HUES48 (cell line): ENCODE results near the gene CYP4F22.

Source experiments
- H3K27ac ChIP-seq: one replicate; pipeline ENCODE4 v1.7.0; 2013; ENCODE audit warnings: low read depth, low read length, inconsistent platforms
- H3K27me3 ChIP-seq: 2 replicates; pipeline ENCODE4 v1.6.1; 2013; ENCODE audit warnings: mild to moderate bottlenecking, low read length; ENCODE audit not compliant: control insufficient read depth, insufficient read depth
- H3K36me3 ChIP-seq: 2 replicates; pipeline ENCODE4 v1.6.1; 2013; ENCODE audit warnings: low read length; ENCODE audit not compliant: control insufficient read depth, insufficient read depth
- H3K4me1 ChIP-seq: 2 replicates; pipeline ENCODE4 v1.6.1; 2013; ENCODE audit warnings: mild to moderate bottlenecking, low read length; ENCODE audit not compliant: control insufficient read depth, insufficient read depth
- H3K4me3 ChIP-seq: 2 replicates; pipeline ENCODE4 v1.5.1; 2013; ENCODE audit warnings: mild to moderate bottlenecking, low read depth, low read length
- H3K9ac ChIP-seq: 2 replicates; pipeline ENCODE4 v1.6.1; 2013; ENCODE audit warnings: mild to moderate bottlenecking, low read depth, low read length, moderate library complexity
- H3K9me3 ChIP-seq: 2 replicates; pipeline ENCODE4 v1.6.1; 2013; ENCODE audit warnings: low read length; ENCODE audit not compliant: control insufficient read depth, insufficient read depth

The CYP4F22 gene

DNA sequence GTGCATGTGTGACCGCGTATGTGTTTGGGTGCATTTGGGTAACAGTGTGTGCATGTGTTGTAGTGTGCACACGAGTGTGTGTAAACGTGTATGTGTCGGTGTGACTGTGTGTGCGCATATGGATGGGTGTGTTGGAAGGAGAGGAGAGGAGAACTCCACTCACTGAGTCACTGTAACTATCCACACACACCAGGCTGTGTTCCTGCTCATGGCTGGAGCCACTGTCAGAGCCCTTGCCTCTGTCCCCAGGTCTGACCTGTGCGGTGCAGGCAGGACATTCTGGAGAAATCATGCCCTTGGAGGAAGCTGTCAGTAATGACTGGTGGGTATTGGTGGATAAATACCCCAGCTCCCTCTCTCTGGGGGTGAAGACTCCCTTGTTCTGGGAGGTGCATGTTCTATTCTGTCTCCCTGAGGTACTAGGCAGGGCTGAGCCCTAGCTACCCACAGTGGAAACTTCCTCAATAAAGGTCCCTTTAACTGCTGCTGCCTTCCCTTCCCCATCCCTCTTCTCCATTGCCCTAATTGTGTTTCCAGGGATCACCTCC, 48.4 kb downstream of the CYP4F22 start:
- peaks cover 17% of the 10 kb centered on the region for H3K9me3 ChIP-seq
- H3K27me3 ChIP-seq = no peaks in the 10 kb centered on the region
- H3K27ac ChIP-seq = no peak overlapping the region
- H3K36me3 ChIP-seq = no peaks in the 10 kb centered on the region
- H3K9ac ChIP-seq = no peak overlapping the region
- H3K4me3 ChIP-seq = no peak overlapping the region
- no peaks in the 10 kb centered on the region for H3K4me1 ChIP-seq

DNA sequence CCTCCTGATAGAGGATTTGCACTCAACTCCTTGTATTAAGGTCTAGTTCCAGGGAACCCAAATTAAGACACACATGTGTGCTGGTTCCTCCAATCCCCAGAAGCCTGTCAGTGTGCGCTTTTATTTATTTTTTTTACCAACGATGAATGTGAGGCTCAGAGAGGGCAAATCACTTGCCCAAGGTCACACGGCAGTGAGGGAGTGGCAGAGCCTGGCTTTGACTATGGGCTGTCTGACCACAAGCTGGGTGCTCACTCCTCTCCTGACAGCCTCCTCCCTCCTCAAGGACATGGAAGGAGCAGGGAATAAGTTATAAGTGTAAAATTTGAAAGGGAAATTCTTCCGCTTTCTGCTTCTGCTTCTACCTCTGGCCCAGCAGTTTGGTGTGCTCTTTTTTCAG, 48.9 kb downstream of the CYP4F22 start:
- H3K27ac ChIP-seq = no peak overlapping the region
- no peaks in the 10 kb centered on the region for H3K27me3 ChIP-seq
- no peaks in the 10 kb centered on the region for H3K36me3 ChIP-seq
- H3K9ac ChIP-seq = no peak overlapping the region
- peaks cover 20% of the 10 kb centered on the region for H3K9me3 ChIP-seq
- no peak overlapping the region for H3K4me3 ChIP-seq
- H3K4me1 ChIP-seq = no peaks in the 10 kb centered on the region

DNA sequence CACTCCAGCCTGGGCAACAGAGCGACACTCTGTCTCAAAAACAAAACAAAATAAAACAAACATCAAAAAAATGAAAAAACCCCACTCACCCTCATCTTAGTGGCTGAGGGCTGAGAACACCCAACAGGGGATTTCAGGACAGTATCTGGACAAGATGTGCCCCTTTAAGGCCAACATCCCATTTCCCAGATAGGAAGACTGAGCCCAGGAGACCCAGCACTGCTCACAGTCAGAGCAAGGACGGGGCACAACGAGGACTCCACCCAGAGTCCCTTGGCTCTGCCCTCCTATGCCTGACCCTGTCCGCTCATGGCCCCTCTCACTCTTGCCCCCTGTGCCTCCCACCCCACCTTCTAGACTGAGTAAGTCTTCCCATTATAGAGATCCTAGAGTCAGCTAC, 53.8 kb downstream of the CYP4F22 start:
- H3K36me3 ChIP-seq = no peaks in the 10 kb centered on the region
- H3K9ac ChIP-seq = no peak overlapping the region
- H3K4me1 ChIP-seq = no peaks in the 10 kb centered on the region
- H3K27ac ChIP-seq = no peak overlapping the region
- H3K9me3 ChIP-seq = peaks cover 58% of the 10 kb centered on the region
- no peaks in the 10 kb centered on the region for H3K27me3 ChIP-seq
- H3K4me3 ChIP-seq = no peak overlapping the region

DNA sequence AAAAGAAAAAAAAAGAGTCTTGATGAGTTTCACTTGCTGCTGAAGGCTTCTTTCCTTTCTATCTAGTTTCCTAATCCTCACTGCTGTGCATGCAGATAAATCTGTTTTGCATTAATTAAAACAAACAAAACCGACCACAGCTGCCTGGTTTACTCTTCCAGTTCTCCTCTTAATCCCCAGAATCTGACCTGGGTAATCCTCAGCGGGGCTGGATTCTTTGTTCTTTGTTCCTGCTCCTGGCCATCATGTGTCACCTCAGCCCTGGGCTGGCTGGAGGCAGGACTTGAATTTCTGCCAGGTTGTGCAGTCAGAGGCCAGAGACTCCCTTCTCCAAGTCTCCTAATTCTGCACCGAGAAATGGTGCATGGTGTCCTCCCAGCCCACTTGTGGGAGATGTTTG, 54.5 kb downstream of the CYP4F22 start:
- Histone ChIP-seq H3K4me3 (no peak overlapping the region), H3K36me3 (no peaks in the 10 kb centered on the region), H3K4me1 (no peaks in the 10 kb centered on the region), H3K9ac (no peak overlapping the region), H3K27me3 (no peaks in the 10 kb centered on the region), H3K27ac (no peak overlapping the region), H3K9me3 (peaks cover 61% of the 10 kb centered on the region)

DNA sequence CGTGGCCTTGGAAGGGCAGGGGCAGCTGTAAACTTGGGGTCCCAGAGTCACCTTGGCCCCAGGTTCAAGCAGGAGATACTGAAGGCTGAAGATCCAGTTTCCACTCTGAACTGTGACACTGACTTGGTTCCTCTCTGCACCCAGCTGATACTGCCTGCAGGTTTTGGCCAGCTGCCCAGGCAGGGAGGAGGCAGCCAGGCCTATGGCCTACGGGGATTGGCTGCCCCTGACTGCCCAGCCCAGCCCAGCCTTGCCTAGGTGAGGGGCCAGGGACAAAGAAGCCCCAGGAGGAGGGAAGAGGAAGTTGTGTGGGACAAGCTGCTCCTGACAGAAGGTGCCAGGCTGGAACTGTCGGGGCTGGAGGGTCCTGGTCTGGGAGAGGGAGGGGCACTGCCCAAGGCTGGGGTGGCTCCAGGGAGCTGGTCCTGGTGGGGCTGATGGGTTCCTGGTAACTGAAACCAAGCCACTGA, 55.0 kb downstream of the CYP4F22 start:
- no peaks in the 10 kb centered on the region for H3K36me3 ChIP-seq
- no peak overlapping the region for H3K9ac ChIP-seq
- no peak overlapping the region for H3K4me3 ChIP-seq
- no peak overlapping the region for H3K27ac ChIP-seq
- no peaks in the 10 kb centered on the region for H3K4me1 ChIP-seq
- H3K9me3 ChIP-seq = peaks cover 66% of the 10 kb centered on the region
- H3K27me3 ChIP-seq = no peaks in the 10 kb centered on the region

DNA sequence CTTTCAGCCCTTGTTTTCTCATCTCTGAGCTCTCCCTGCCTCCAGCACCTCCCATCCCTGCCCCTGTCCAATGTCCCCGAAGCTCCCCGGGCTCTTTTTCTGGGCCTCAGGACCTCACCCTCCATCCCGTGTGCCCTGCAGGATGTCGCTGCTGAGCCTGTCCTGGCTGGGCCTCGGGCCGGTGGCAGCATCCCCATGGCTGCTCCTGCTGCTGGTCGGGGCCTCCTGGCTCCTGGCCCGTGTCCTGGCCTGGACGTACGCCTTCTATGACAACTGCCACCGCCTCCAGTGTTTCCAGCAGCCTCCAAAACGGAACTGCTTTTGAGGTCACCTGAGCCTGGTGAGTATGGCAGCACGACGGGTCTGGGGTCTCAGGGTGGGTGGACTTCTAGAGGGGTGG, 55.6 kb downstream of the CYP4F22 start:
- H3K27ac ChIP-seq = no peak overlapping the region

DNA sequence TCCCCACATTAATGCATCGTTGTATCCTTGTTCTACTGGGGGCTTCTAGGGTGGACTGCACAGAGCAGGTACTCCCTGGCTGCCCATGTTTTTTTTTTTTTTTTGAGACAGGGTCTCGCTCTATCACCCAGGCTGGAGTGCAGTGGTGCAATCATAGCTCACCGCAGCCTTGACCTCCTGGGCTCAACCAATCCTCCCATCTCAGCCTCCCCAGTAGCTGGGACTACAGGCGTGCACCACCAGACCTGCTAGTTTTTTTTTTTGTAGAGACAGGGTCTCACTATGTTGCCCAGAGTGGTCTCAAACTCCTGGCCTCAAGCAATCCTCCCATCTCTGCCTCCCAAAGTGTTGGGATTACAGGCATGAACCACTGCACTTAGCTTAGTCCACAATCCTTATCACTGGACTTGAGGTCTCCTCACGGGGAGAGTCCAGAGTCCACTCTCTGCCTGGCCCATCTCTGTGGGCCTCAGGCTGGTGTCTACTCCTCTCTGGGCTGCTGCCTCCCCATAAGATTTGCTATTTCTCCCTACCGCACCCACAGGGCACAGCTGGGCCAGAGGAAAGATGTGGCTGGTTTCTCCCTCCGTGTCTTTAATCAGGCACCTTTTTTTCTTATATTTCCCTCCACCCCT, 56.3 kb downstream of the CYP4F22 start:
- no peak overlapping the region for H3K9ac ChIP-seq
- no peaks in the 10 kb centered on the region for H3K4me1 ChIP-seq
- no peak overlapping the region for H3K27ac ChIP-seq
- peaks cover 76% of the 10 kb centered on the region for H3K9me3 ChIP-seq
- no peaks in the 10 kb centered on the region for H3K27me3 ChIP-seq
- no peak overlapping the region for H3K4me3 ChIP-seq
- H3K36me3 ChIP-seq = no peaks in the 10 kb centered on the region

More for the DNA sequence above, 55.6 kb downstream of the CYP4F22 start:
- no peaks in the 10 kb centered on the region for H3K36me3 ChIP-seq
- H3K27me3 ChIP-seq = no peaks in the 10 kb centered on the region
- peaks cover 70% of the 10 kb centered on the region for H3K9me3 ChIP-seq
- H3K4me3 ChIP-seq = no peak overlapping the region
- no peaks in the 10 kb centered on the region for H3K4me1 ChIP-seq
- no peak overlapping the region for H3K9ac ChIP-seq

DNA sequence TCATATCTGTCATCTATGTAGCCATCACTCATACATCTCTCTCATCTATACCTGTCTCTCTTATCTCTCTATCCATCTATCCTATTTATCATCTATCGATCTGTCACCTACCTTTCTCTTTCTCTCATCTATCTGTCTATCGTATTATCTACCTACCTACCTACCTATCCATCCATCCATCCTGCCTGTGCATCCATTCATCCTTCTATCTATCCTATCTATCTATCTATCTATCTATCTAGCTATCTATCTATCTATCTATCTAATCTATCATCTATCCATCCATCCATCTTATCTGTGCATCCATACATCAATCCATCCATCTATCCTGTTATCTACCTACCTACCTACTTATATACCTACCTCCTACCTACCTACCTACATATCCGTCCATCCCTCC, 62.1 kb downstream of the CYP4F22 start:
- Histone ChIP-seq H3K9ac (no peak overlapping the region), H3K27ac (no peak overlapping the region), H3K9me3 (peaks cover 86% of the 10 kb centered on the region), H3K4me1 (no peaks in the 10 kb centered on the region), H3K27me3 (no peaks in the 10 kb centered on the region), H3K4me3 (no peak overlapping the region), H3K36me3 (no peaks in the 10 kb centered on the region)

DNA sequence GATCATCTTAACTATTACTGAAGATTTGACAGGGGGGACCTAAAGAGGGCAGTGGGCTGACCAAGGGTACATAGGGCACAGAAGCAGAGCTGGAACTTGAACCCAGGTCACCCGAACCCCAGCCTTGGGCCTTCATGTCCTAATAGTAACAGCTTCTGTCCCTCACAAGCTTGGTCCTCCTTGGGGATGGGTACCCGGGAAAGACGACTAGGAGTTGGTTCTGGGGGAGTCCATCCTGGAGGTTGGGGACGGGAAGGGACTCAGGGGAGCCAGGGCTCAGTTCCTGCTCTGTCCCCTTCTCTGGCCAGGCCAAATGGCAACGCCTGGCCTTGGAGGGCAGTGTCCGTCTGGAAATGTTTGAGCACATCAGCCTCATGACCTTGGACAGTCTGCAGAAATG, 67.1 kb downstream of the CYP4F22 start:
- H3K27me3 ChIP-seq = no peaks in the 10 kb centered on the region
- no peak overlapping the region for H3K27ac ChIP-seq
- H3K4me3 ChIP-seq = no peak overlapping the region
- H3K9me3 ChIP-seq = peaks cover 80% of the 10 kb centered on the region
- no peak overlapping the region for H3K9ac ChIP-seq
- H3K4me1 ChIP-seq = no peaks in the 10 kb centered on the region
- no peaks in the 10 kb centered on the region for H3K36me3 ChIP-seq

DNA sequence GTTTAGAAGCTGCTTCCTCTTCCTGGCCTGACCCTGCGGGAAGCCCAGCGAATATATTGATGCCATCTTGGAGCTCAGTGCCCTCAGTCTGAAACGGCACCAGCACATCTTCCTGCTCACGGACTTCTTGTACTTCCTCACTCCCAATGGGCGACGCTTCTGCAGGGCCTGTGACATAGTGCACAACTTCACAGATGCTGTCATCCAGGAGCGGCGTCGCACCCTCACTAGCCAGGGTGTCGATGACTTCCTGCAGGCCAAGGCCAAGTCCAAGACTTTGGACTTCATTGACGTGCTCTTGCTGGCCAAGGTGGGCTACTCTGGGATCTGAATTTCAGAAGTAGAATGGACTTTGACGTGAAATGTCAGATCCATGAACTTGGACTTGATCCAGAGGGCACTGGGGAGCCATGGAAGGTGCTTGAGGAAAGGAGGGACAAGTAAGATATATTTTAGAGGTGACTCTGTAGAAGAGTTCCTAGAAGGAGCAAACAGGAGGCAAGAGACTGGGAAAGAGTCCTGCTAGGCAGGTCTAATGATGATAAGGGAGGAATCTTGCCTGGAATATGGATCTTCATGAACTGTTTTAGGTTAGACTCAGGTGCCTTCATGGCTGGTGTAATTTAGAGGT, 68.3 kb downstream of the CYP4F22 start:
- Histone ChIP-seq H3K9ac (no peak overlapping the region), H3K4me3 (no peak overlapping the region), H3K9me3 (peaks cover 80% of the 10 kb centered on the region)

DNA sequence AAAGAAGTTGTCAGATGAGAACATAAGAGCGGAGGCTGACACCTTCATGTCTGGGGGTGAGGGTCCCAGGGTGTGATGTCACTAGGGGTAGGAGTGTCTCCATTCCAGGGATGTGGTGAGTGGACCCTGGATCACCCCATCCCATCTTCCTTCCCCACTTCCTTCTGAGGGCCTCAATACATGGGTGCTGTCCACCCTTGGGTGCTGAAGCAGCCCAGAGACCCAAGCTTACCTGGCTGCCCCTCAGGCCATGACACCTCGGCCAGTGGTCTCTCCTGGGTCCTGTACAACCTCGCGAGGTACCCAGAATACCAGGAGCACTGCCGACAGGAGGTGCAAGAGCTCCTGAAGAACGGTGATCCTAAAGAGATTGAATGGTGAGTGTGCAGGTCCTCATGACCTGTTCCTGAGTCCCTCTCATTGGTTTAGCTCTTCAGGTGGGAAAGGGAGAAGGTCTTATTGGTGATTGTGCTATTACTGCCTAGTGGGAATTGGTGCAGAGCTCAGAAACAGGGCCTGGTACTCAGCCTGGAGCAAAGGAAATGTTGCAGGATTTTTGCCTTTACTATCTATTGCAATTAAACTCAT, 69.0 kb downstream of the CYP4F22 start:
- Histone ChIP-seq H3K27me3 (no peaks in the 10 kb centered on the region), H3K9me3 (peaks cover 80% of the 10 kb centered on the region), H3K9ac (no peak overlapping the region), H3K4me1 (no peaks in the 10 kb centered on the region), H3K36me3 (no peaks in the 10 kb centered on the region), H3K27ac (no peak overlapping the region), H3K4me3 (no peak overlapping the region)

More for the DNA sequence above, 68.3 kb downstream of the CYP4F22 start:
- H3K4me1 ChIP-seq = no peaks in the 10 kb centered on the region
- no peaks in the 10 kb centered on the region for H3K36me3 ChIP-seq
- no peak overlapping the region for H3K27ac ChIP-seq
- no peaks in the 10 kb centered on the region for H3K27me3 ChIP-seq
